Transverse colon (tissue), 4 donors: Measurements from ENCODE around the gene STK32A.
A peak's percentile ranks its signal among the peaks of the same experiment; 100 is the strongest.

Experiments used
- CTCF ChIP-seq, 5 experiments: fragments of 200-600 bp in 3 of 5; fragments of 450-650 bp in 2 of 5; sonication (generic) in 3 of 5; IDR thresholded peaks; 1 replicate in 2 of 5; 2 replicates in 3 of 5; pipeline ENCODE4 v1.5.1; 2016 to 2017; ENCODE audit warnings: antibody characterized with exemption in 5 of 5, inconsistent platforms in 3 of 5, mild to moderate bottlenecking in 2 of 5, moderate library complexity in 1 of 5
- POLR2A ChIP-seq: fragments of 450-650 bp; IDR thresholded peaks from one replicate; pipeline ENCODE4 v1.6.1; 2016; ENCODE audit warnings: antibody characterized with exemption, mild to moderate bottlenecking, moderate library complexity
- POLR2AphosphoS5 ChIP-seq, 3 donors: sonication (generic); formaldehyde crosslinking; IDR thresholded peaks; one replicate each; pipeline ENCODE4 v1.6.1; 2016; ENCODE audit warnings: antibody characterized with exemption in 3 of 3

- TF ChIP-seq POLR2AphosphoS5 (IDR thresholded peaks at IDR 0.05) (no peak), CTCF (IDR thresholded peaks at IDR 0.05) (peak in 1 of 5 experiments; percentile 12), POLR2A (no peak)
These were observed 159.2 kb downstream of the STK32A start for GRCh38 chr5:147393874-147394672.
